ENCODE measurements around the gene GIT1. TPM values are rescaled to one million over a fixed set of nuclear protein-coding genes. Genes with fewer than 3 reads are reported as not detected.
A peak's percentile ranks its signal among the peaks of the same experiment; 100 is the strongest.

GIT1 gene
- total RNA-seq, 2 donors from 2014 or later, result 45.4 to 48.3 TPM

DNA sequence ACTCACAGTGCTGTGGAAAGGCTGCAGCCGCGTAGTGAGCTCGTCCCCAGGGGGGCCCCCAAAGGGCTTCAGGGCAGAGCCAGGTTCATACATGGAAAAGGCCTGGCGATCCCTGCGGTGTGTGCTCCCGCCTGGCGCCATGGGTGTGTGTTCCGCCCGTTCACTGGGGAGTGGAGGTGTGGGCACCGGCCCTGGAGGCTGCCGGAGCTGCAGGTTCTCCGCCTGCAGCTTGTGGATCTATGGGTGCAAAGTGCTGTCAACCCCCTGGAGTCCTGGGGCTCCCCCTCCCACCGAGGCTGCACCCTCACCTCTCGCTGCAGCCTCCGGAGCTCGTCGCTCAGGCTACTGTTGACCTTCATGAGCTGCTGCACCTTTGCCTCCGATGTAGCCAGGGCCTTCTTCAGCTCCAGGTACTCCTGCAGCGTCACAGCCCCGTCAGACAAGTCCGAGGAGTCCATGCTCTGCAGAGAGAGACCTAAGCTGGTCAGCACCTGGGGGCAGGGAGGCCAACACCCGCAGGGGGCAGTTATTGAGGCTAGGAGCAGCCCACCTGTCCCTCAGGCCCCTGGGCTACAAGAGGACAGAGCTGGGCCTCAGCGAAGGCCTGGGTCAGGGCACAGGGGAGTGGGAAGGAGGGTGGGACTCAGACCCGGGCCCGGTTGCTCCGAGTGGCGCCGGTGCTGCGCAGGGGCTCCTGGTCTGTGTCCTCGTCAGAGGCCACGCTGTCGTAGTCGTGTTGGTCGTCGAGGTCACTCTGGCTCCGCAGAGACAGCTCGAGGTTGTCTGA, 13.0 kb downstream of the GIT1 start:
- ATAC-seq, result no peak
- H3K4me3 Mint-ChIP-seq, result no peak overlapping the region

DNA sequence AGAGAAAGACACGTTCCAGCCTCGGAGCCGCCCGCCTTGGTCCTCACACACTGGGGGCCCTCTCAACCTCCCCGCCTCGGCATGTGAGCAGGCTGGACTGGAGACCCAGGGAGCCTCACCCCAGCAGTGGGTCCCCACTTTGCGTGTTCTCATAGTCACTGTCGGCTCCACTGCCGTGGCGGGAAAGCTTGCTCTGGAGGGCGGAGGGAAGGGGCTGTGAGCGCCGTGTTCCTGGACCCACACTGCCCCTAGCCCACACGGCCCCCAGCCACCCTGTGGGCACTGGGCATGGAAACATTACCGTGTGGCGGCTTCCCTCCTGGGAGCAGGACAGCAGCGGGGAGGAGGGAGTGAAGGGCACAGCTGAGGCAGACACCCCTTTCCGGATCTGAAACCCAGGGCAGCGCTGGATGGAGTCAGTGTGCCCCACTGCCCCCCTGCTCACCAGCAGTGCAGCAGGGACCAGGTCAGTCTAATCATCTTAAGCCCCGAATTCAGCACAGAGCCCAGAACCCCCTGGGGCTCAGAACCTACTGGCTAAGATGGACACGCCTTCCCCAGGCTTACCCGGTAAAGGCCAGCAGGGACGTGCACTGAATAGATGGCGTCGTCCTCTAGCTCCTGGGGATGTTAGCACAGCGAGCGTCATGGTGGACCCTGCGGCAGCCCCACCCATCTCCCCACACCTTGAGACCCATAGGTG, 13.8 kb downstream of the GIT1 start:
- H3K27ac Mint-ChIP-seq, result no peak overlapping the region
- H3K9me3 ChIP-seq (ENCODE audit: control insufficient read depth, low read length, poor library complexity, severe bottlenecking), result no peaks in the 10 kb centered on the region
- H3K4me1 Mint-ChIP-seq, result peaks cover 23% of the 10 kb centered on the region
- peaks cover 1% of the 10 kb centered on the region for H3K36me3 Mint-ChIP-seq (ENCODE audit: low read depth)
- no peak overlapping the region for H3K4me3 Mint-ChIP-seq
- DNase-seq (no peak), ATAC-seq (no peak)
- no peaks in the 10 kb centered on the region for H3K27me3 Mint-ChIP-seq

More for the DNA sequence above, 13.0 kb downstream of the GIT1 start:
- H3K27me3 Mint-ChIP-seq, result no peaks in the 10 kb centered on the region
- H3K27ac Mint-ChIP-seq, result no peak overlapping the region
- no peaks in the 10 kb centered on the region for H3K36me3 Mint-ChIP-seq (ENCODE audit: low read depth)
- no peaks in the 10 kb centered on the region for H3K9me3 ChIP-seq (ENCODE audit: control insufficient read depth, low read length, poor library complexity, severe bottlenecking)
- peaks cover 17% of the 10 kb centered on the region for H3K4me1 Mint-ChIP-seq
- DNase-seq, result no peak

DNA sequence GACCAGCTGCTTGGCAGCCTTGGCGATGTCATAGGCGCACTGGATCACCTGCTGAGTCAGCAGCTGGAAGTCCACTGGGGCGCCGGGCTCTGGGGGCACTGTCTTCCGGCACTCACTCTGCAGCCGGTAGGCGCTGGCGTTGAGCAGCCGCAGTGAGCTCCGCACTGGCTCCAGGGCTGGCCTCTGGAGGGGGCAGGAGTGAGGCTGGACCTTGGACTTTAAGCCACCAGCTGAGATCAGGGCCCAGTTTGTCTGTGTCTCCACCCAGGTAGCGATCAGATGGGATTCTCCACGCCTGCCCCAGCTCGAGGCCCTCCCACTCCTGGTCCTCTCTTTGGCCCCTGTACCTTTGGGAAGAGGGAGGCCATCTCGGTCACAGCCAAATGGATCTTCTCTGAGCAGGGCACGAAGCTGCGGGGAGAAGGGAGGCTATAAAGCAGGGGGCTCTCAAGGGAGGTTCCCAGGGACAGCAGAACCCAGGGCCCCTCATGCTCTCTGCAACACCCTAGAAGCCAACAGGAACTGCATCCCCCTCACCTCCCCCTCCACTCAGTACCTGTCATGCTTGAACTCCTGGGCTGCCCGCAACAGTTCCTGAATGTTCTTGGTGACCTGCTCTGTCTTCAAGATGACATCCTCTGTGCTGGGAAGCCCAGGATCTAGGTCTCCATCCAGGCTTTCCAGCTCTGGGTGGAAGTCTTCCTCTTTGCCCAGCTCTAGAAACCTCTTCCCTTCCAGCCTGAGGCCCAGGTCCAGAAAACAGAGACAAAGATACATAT, 14.5 kb downstream of the GIT1 start:
- no peak overlapping the region for H3K27ac Mint-ChIP-seq
- peaks cover 2% of the 10 kb centered on the region for H3K36me3 Mint-ChIP-seq (ENCODE audit: low read depth)
- peaks cover 21% of the 10 kb centered on the region for H3K4me1 Mint-ChIP-seq
- DNase-seq (no peak), ATAC-seq (no peak)
- H3K27me3 Mint-ChIP-seq, result no peaks in the 10 kb centered on the region
- H3K4me3 Mint-ChIP-seq, result no peak overlapping the region
- H3K9me3 ChIP-seq (ENCODE audit: control insufficient read depth, low read length, poor library complexity, severe bottlenecking), result no peaks in the 10 kb centered on the region

DNA sequence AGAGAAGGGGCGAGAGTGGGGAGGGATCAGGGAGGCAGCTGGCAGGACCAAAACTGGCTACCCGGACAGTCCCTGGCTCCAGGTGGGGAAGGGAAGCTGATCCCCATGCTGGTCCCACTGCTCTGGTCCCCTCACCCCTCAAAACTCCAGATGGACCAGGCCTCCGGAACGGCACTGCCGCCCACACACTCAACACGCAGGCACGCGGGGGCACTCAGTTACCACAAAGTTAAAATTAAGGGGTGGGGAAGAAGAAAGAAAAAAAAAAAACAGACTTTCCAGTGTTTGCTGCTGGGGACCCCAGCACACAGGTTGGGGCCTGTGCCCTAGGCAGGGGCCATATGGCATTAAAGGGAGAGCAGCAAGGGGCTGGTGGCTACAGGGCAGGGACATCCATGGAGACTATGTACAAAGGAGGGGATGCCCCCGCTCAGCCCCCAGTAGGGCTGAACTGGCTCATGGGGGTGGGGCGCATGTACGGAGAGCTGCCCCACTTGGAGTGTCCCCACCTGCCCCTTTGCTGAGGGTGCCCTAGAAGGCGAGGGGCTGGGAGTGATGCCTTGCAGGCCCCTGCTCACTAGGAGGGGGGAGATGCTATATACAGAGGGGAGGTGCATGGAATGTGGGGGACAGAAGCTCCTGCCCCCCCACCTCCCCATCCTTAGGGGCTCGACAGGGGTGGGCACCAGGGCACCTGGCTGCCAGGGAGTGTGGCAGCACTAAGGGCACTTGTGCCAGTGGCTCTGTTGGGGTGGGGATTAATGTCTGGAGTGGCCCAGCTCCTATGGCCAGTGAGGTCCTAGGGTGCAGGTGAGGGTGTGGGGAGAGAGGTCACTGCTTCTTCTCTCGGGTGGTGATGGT, 15.3 kb downstream of the GIT1 start:
- DNase-seq (no peak), ATAC-seq (no peak)
- Mint-ChIP-seq H3K36me3 (ENCODE audit: low read depth) (peaks cover 2% of the 10 kb centered on the region), H3K27me3 (no peaks in the 10 kb centered on the region), H3K4me1 (peaks cover 23% of the 10 kb centered on the region), H3K4me3 (no peak overlapping the region), H3K27ac (no peak overlapping the region)
- no peaks in the 10 kb centered on the region for H3K9me3 ChIP-seq (ENCODE audit: control insufficient read depth, low read length, poor library complexity, severe bottlenecking)

DNA sequence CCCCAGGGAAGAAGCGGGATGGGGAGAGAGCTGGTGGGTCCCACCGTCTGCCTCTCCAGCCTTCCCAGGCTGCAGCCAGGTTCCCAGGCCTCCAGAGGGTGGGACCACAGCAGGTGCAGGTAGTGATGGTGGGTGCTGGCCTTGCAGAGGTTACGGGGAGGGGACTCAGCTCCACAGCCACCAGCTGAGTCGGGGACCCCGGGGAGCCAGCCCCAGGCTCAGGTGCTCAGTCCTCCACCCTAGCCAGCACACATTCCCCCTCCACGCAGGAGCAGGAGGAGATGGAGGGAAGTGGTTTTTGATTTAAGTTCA, 15.9 kb downstream of the GIT1 start:
- no peak for DNase-seq
- Mint-ChIP-seq H3K27me3 (no peaks in the 10 kb centered on the region), H3K4me1 (peaks cover 25% of the 10 kb centered on the region), H3K27ac (no peak overlapping the region), H3K36me3 (ENCODE audit: low read depth) (peaks cover 2% of the 10 kb centered on the region), H3K4me3 (no peak overlapping the region)
- no peak for ATAC-seq
- H3K9me3 ChIP-seq (ENCODE audit: control insufficient read depth, low read length, poor library complexity, severe bottlenecking), result no peaks in the 10 kb centered on the region

DNA sequence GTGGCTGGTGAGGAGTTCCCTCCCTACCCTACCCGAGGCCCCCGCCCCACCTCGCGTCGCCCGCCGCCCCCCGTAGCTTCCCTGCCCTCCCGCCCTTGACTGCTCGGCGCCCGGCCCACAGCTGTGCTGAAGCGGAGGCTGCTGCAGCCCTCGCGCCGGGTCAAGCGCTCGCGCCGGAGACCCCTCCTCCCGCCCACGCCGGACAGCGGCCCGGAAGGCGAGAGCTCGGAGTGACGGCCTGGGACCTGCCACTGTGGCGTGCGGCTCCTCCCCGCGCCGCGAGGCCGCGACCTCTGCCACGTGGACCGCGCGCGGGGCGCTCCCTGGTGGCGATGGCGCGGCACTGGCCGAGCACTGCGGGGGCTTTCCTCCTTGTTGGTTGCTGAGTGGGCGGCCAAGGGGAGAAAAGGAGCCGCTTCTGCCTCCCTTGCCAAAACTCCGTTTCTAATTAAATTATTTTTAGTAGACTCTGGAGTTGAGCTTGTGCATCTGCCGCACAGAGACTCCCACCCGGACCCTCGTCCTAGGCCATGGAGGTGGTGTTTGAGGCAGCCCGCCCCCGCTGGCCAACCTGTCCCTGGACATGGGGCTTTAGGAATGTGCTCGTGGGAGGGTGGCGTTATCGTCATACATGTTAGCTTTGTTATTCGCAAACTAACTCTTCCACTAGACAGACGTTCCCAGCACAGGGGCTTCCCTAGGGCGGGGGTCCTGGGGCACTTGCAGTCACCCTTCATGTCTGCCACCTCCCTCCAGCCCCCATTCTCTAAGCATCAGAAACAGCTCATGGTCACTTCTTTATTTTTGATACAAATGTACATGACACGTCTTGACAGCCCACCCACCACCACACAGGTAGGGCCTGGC, 16.5 kb downstream of the GIT1 start:
- no peaks in the 10 kb centered on the region for H3K27me3 Mint-ChIP-seq
- no peak overlapping the region for H3K27ac Mint-ChIP-seq
- no peak overlapping the region for H3K4me3 Mint-ChIP-seq
- ATAC-seq (peak; percentile 33), DNase-seq (peak; percentile 43 to 56 (median 47))
- no peaks in the 10 kb centered on the region for H3K9me3 ChIP-seq (ENCODE audit: control insufficient read depth, low read length, poor library complexity, severe bottlenecking)
- H3K4me1 Mint-ChIP-seq, result peaks cover 24% of the 10 kb centered on the region
- peaks cover 2% of the 10 kb centered on the region for H3K36me3 Mint-ChIP-seq (ENCODE audit: low read depth)

DNA sequence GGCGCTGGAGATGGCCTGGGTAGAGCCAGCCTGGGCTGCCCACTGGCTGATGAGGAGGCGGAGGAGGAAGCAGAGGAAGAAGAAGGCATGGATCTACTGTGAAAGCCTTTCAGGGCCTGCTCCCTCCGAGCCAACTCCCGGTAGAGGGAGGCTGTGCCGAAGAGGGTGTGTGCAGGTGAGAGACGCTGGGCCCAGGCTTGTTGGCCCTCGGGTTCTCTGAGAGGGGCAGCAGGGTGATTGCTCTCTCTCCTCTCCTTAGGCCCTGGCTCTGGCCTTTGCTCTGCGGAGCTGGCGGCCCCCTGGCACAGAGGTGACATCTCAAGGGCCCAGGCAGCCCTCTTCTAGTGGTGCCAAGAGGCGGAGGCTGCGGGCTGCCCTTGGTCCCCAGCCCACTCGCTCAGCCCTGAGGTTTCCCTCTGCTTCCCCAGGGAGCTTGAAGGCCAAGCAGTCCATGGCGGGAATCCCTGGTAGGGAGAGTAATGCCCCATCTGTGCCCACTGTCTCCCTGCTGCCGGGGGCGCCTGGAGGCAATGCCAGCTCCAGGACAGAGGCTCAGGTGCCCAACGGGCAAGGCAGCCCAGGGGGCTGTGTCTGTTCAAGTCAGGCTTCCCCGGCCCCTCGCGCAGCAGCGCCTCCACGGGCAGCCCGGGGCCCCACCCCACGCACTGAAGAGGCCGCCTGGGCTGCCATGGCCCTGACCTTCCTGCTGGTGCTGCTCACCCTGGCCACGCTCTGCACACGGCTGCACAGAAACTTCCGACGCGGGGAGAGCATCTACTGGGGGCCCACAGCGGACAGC, 17.4 kb downstream of the GIT1 start:
- Mint-ChIP-seq H3K4me3 (no peak overlapping the region), H3K4me1 (peaks cover 24% of the 10 kb centered on the region), H3K36me3 (ENCODE audit: low read depth) (peaks cover 2% of the 10 kb centered on the region), H3K27ac (no peak overlapping the region), H3K27me3 (no peaks in the 10 kb centered on the region)
- ATAC-seq (no peak), DNase-seq (no peak)
- H3K9me3 ChIP-seq (ENCODE audit: control insufficient read depth, low read length, poor library complexity, severe bottlenecking), result no peaks in the 10 kb centered on the region

DNA sequence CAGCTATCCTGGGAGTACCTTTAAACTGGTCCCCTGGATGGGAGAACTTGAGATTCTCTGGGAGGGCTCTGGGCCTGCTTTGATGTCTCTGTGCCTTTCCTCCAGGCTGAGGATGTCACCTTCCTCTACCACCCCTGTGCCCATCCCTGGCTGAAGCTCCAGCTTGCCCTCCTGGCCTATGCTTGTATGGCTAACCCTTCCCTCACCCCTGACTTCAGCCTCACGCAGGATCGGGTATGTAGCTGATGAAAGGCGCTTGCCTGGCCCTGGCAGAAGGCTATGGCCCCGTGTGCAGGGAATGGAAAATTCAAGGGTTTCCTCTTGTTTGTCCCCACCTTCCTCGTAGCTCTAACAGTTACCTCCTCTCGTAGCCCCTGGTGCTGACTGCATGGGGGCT, 18.0 kb downstream of the GIT1 start:
- Mint-ChIP-seq H3K36me3 (ENCODE audit: low read depth) (peaks cover 2% of the 10 kb centered on the region), H3K4me1 (peaks cover 24% of the 10 kb centered on the region)
- ATAC-seq, result no peak

DNA sequence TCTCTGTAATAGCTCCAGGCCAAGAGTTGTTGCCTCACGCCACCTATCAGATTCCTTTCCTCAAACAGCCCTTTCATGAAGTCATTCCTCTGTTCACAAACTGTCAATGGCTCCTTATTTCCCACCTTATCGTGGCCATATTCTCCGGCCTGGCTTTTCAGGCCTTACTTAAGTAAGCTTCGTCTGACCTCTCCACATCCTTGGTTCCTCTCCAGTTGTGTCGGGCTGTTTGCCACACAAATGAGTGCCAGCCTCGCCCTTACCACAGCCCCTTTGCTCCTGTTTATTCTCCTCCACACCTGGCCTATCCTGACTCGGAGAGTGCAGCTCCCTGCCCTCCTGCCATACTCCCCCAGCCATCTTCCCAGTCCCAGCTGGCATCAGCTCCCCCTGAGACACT, 18.9 kb downstream of the GIT1 start:
- DNase-seq (no peak), ATAC-seq (no peak)
- Mint-ChIP-seq H3K27me3 (no peaks in the 10 kb centered on the region), H3K27ac (peak overlapping the region; percentile 49), H3K36me3 (ENCODE audit: low read depth) (peaks cover 2% of the 10 kb centered on the region), H3K4me1 (peaks cover 31% of the 10 kb centered on the region), H3K4me3 (peak overlapping the region; percentile 66)
- no peaks in the 10 kb centered on the region for H3K9me3 ChIP-seq (ENCODE audit: control insufficient read depth, low read length, poor library complexity, severe bottlenecking)

More for the DNA sequence above, 18.0 kb downstream of the GIT1 start:
- no peak overlapping the region for H3K4me3 Mint-ChIP-seq
- H3K9me3 ChIP-seq (ENCODE audit: control insufficient read depth, low read length, poor library complexity, severe bottlenecking), result no peaks in the 10 kb centered on the region
- H3K27ac Mint-ChIP-seq, result no peak overlapping the region
- no peak for DNase-seq
- H3K27me3 Mint-ChIP-seq, result no peaks in the 10 kb centered on the region

DNA sequence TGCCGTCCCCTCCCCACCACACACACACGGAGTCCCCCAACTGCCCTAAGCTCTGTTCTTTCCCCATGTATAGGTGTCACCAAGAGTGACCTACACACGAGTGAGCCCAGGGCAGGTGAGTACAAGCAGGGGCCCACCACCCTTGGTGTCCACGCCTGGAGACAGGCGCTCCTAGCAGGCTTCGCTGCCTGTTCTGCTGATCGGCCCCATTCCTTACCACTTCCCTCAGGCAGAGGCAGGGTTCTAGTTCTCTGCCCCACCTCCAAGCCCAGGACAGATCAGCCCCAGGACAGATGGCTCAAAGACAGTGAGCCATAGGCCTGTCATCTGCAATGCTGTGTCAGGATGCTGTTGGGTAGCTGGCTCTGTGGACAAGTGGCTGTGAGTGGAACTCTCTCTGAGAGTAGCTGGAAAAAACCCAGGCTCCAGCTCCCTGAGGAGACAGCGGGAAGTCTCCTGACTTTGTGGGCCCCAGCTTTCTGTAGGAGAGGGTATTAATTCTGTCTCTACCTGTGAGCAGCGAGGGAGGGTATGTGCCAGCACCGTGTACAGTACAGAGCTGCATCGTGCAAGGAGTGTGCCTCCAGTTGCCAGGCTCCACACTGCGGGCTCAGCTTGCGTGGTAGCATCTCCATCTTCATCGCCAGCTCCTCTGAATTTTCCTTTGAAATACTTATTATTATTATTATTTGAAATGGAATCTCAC, 20.1 kb downstream of the GIT1 start:
- Mint-ChIP-seq H3K27ac (peak overlapping the region; percentile 59), H3K36me3 (ENCODE audit: low read depth) (peaks cover 2% of the 10 kb centered on the region), H3K27me3 (no peaks in the 10 kb centered on the region), H3K4me3 (peak overlapping the region; percentile 97), H3K4me1 (peaks cover 31% of the 10 kb centered on the region)
- H3K9me3 ChIP-seq (ENCODE audit: control insufficient read depth, low read length, poor library complexity, severe bottlenecking), result no peaks in the 10 kb centered on the region
- no peak for DNase-seq
- no peak for ATAC-seq
